GM18519 (cell line): ENCODE measurements around the gene DNMT3A.

Experiments
- ATAC-seq: cut with Tn5 transposase; IDR thresholded peaks from one replicate; pipeline ENCODE4 v1.9.1; 2021; ENCODE audit warnings: mild to moderate bottlenecking, moderate library complexity; ENCODE audit not compliant: unreplicated experiment, low FRiP score

DNMT3A gene

GRCh38 chr2:25265001-25265400, 76.7 kb downstream of the DNMT3A start:
- ATAC-seq, result no peak

GRCh38 chr2:25262288-25262687, 79.4 kb downstream of the DNMT3A start:
- no peak for ATAC-seq

GRCh38 chr2:25259737-25260124, 82.0 kb downstream of the DNMT3A start:
- ATAC-seq, result no peak

GRCh38 chr2:25258847-25259736, 82.6 kb downstream of the DNMT3A start:
- no peak for ATAC-seq

DNA sequence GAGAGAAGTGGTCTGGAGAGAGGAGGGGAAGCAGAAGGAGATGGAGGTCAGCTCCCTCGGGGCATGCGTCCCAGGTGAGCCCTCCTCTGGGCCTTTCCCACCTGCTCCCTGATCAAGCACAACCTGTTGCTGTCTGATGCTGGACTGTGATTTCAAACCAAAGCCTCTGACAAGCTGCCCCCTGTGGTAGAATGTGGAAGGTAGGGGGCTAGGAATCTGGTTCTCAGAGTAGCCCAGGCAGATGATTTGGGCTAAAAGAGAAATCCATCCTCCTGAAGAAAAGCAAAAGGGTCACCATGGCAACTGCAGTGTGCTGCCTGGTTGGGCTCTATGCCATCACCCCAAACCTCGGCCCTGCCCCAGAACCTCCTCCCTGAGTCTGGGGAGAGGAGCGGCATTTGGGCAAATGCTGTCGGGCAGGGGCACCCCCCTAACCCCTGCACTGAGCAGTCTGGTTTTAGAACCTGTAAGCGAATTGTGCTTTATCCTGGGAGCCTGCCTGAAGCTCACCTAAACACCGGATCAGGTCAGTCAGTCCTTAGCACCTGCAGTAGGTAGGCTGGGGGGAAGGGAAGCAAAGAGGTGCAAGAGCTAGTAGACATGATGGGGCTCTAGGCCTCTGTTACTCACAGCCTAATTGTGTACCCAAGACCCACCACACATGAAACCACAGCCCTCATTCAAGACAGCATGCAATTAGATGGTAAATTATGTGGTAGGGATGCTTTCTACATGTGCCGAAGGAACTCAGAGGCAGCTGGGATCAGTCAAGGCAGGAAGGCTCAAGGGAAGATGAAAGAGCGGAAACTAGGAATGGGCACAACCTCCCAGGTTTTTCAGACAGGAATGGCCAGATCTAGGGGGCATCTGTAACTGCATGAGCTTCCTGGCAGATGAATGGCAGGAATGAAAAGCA, 83.5 kb downstream of the DNMT3A start:
- no peak for ATAC-seq

DNA sequence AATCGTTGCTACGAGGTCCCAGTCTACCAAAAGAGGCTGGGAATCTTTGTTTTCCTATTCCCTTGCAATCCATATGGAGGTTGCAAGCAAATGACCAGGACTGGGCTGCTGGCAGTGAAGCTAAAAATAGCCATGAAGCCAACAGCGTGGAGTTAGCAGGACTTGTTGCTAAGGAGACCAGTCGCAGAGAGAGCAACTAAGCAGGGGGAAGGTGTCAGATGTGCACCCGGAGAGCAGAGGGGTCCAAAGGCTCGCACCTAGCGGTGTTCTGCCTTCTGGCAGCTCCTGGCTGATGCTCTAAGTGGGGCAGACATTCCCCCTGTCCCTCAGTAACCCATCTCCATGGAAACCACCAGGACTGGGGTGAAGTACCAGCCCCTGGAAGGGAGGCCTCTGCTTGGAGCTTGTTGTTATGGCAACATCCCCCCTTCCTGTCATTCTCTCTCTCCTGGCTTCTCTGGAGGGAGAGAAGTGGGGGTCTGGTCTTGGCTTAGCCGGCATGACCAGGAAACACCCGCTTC, 84.6 kb downstream of the DNMT3A start:
- ATAC-seq, result no peak

- no peak for ATAC-seq
Observed at GRCh38 chr2:25256488-25256875, 85.2 kb downstream of the DNMT3A start.

DNA sequence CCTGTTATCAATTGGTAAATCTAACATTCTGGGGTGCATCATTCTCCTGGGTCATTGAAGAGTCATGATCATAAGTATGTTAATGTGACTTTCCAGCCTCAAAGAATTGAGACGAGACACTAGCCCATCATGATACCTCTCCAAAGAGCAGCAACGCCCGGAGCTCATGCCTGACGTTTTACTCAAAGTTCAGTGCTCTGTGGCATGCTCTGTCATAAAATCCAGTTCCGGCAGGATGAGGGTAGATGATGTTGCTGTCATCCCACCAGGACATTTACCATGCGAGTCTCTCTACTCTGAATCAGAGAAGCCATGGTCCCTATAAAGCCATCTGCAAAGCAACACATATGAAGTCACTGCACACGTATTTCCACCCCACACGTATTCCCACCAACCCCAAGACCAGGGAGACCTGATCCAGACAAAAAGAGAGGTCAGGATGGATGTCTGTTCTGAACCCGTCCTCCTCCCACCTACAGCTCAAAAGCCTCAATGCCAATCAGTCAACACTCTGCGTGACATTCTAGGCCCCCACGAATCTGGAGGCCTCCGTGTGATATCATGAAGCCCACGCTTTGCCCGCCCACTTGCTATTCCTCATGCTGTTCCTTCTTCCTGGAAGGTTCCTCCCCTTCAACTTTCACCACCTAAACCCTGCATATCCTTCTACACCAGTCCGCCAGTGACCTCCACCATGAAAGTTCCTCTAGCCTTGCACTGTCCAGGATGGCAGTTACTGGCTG, 85.8 kb downstream of the DNMT3A start:
- ATAC-seq, result no peak

DNA sequence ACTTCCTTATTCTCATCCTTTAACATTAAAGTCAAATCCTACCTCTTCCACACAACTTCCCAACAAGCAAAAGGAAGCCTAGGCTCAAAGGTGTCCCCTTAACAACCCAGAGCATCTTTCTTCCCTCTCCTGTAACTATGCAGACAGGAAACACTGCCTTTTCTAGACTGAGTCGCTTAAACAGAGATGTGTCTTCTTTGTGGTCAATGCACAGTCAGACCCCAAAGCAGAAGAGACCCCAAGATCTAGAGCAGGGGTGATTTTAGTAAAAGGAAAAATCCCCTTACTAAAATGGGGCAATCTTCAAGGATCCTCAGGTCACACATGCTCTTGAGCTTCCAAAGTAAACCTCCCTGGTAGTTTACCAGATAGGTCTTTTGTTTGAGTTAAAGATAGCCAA, 86.8 kb downstream of the DNMT3A start:
- ATAC-seq, result no peak

DNA sequence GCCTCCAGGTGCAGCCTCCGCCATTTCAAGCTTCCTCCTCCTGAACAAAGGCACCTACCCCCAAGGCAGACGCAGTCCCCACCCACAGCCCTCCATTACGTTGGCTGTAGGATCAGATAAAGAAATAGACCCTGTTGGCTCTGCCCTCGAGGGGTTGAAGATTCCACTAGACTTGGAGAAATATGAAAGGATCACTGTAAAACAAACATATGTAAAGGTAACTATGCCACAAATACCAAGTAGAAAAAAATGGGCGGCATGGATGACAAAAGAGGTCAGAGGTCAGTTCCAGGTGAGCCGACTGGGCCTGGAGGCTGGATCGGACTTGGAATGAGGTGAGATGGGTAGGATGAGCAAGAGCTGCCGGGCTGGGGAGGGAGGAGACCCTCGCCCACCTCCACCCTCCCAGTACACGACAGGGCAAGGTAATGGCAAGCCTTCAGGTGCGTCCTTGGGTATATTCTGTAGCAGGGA, 88.5 kb downstream of the DNMT3A start:
- ATAC-seq, result no peak

DNA sequence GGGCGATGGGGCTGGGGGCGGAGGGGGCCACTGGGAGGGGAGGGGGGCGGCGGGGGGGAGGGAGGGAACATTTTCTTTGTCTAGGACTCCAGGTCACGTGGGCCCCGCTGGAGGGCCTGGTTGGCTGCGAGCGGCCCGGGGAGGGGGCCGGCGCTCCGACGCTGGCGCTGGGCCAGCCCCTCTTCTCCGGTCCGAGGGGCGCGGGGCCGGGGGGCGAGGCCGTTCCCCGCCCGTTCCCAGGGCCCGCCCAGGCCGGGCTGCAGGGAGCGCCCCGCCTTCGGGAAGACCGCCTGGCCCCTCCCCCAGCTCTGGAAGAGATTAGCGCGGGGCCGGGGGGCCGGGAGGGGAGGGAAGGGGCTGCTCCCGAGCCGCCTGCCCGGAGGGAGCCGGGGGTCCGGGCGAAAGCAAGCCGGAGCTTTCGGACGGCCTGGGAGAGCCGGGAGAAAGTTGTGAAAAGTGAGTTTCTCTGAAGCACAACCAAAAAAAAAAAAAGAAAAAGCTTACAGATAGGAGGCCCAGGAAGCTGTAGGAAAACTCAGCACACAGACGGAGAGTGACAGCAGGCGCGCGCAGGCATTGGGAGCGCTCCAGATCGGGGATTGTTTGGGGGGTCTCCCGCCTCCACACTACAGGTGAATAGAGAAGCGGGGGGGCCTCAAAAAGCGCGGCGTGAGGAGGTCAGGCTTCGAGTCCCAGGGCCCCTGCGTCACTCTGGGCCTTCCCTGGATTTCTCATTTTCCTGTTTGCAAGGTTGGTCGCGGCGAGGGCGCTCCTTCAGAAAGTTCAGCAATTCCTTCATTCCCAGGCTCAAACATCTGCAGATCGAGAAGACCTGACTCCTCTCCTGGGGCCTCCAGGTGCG, 89.2 kb downstream of the DNMT3A start:
- no peak for ATAC-seq

DNA sequence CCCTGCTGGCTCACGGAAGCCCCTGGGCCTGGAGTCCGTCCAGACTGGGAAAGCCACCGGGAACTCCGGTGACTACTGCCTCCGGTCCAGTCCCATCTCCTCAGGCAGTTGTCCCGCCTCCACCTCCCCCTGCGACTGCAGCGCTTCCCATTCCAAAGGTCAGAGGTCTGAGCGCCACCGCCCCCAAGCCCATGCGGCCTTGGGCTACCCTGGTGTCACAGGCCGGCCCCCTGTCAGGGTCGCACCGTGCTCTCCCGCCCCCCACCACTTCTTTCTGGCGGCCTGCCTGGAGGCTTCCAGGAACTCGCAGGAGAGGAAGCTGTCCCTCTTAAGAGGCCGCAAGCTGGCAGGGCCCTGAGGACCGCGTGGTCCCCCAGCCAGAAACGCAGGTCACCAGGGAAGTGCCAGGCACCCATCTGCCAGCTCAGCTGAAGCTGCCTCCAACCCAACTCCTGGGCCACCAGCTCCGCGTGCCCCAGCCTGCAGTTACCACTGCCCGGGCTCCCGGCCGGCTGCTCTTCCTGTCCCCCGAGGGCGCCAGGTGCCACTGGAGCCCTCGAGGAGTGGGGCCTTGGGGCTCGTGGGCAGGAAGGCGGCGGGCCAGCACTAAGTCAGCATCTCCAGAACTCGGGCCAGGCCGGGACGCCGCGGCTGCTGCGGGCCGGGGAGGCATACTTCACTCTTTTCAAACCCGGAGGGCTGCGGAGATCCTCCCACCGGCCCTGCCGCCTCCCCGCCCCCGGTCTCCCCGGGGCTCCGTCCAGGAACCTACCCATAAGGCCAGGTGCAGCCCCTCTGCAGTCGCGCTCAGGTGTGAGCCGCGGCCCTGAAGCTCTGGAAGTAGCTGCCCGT, 90.1 kb downstream of the DNMT3A start:
- ATAC-seq, result no peak

DNA sequence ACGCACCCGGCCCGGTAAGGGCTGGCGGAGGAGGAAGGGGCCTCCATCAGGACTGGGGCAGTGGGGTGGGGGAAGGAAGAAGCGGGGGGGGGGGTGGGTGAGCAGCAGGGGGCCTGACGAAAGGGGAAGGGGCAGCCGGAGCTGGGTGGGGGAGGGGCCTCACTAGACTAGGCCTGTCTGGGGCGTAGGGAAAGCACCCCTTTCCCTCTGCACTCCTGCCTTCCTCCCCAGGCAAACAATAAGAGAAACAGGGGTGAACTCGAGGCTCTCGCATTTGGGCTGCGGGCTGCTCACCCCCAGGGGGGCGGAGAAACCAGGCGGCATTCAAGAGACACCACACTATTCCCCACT, 90.7 kb downstream of the DNMT3A start:
- no peak for ATAC-seq

DNA sequence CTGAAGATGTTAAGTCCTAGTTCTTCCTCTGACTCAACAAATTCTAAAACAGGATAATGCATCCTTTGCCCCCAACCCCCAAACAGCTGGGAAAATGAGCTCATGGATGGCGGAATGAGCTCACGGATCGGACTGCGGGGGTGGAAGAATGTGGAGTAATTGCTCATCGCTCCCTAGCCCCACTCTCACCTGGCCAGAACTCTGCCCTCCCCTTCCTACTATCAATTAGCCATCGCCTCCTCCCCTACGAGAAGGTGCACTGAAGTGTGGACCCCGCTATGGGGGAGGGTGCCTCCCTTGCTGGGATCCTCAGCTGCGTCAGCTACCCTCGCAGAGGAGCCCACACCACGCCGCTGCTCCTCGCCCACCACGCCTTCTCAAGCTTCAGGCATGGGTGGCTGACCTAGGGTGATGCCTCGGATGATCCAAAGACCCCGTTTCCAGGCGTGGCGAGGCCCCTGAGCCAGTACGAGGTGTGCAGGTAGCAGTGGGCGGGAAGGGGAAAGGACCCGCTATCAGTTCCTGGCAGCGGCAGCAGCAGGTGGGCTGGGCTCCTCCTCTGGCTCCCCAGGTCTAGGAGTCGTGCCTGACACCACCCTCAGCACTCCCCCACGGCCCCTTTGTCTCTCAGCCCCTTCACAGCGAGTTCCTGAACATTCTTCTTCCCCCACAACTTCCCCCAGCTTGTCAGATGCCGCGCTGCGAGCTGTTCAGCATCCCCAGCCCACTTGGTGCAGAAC, 91.2 kb downstream of the DNMT3A start:
- no peak for ATAC-seq

- ATAC-seq, result no peak
Observed at GRCh38 chr2:25249785-25250184, 91.9 kb downstream of the DNMT3A start.

GRCh38 chr2:25247792-25248512, 93.8 kb downstream of the DNMT3A start:
- no peak for ATAC-seq

GRCh38 chr2:25246558-25247290, 95.0 kb downstream of the DNMT3A start:
- ATAC-seq, result no peak
